ENCODE results near the gene TFR2.

TFR2 gene

DNA sequence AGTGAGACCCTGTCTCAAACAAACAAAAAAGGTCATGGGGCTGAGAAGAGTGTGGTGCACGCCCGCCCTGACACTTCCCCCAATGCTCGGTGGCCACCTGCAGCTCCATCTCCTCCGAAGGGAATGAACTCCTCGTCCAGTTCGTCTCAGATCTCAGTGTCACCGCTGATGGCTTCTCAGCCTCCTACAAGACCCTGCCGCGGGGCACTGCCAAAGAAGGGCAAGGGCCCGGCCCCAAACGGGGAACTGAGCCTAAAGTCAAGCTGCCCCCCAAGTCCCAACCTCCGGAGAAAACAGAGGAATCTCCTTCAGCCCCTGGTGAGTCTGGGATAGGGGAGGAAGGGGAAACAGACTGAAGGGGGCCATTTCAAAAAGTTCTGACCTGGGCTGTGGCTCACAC lies 35.0 kb downstream of the TFR2 start:
- no peak overlapping the region for H3K4me2 ChIP-seq (ENCODE audit: low read length)
- H4K12ac ChIP-seq (ENCODE audit: low read depth, low read length): no peak overlapping the region
- H2BK120ac ChIP-seq (ENCODE audit: insufficient read depth, low read length, poor library complexity): no peak overlapping the region
- H3K27me3 ChIP-seq (ENCODE audit: insufficient read depth, low read length): no peaks in the 10 kb centered on the region
- no peak for DNase-seq
- no peak overlapping the region for H4K91ac ChIP-seq (ENCODE audit: low read depth, low read length)
- no peak overlapping the region for H3K23ac ChIP-seq (ENCODE audit: low read length)
- WGBS (ENCODE audit: extremely low coverage, insufficient coverage, insufficient read length): no CpG with 5 or more reads among the region's 12 CpGs
- H2BK5ac ChIP-seq (ENCODE audit: low read depth, low read length, poor library complexity): no peak overlapping the region
- no peak overlapping the region for H2BK12ac ChIP-seq (ENCODE audit: low read length)
- no peak overlapping the region for H3K9ac ChIP-seq (ENCODE audit: low read length)
- no peak overlapping the region for H2AK5ac ChIP-seq (ENCODE audit: low read length)
- no peak overlapping the region for H3K4ac ChIP-seq (ENCODE audit: low read depth, low read length)
- peaks cover 2 to 3% of the 10 kb centered on the region in 2 experiments for H3K36me3 ChIP-seq (ENCODE audit: control insufficient read depth in 1 of 2, insufficient read depth in 2 of 2, low read length in 2 of 2)
- no peak overlapping the region for H3K14ac ChIP-seq (ENCODE audit: low read length)
- no peaks in the 10 kb centered on the region for H3K9me3 ChIP-seq (ENCODE audit: insufficient read depth, low read depth, low read length)
- H3K79me1 ChIP-seq (ENCODE audit: low read length): peaks cover 17% of the 10 kb centered on the region
- H3K4me1 ChIP-seq (ENCODE audit: control insufficient read depth in 1 of 2, insufficient read depth in 2 of 2, low read length in 2 of 2): peaks cover 20 to 34% of the 10 kb centered on the region in 2 experiments
- no peak overlapping the region for H3K27ac ChIP-seq (ENCODE audit: low read depth, low read length)
- no peak overlapping the region for H3K4me3 ChIP-seq (ENCODE audit: low read depth, low read length)
- no peak overlapping the region for H2AFZ ChIP-seq (ENCODE audit: insufficient read depth, low read length, poor library complexity)
- H3K79me2 ChIP-seq (ENCODE audit: control insufficient read depth, insufficient read depth, low read length, poor library complexity): no peaks in the 10 kb centered on the region
- no peak overlapping the region for H4K8ac ChIP-seq (ENCODE audit: low read depth, low read length)
- H3K18ac ChIP-seq (ENCODE audit: low read length): no peak overlapping the region

DNA sequence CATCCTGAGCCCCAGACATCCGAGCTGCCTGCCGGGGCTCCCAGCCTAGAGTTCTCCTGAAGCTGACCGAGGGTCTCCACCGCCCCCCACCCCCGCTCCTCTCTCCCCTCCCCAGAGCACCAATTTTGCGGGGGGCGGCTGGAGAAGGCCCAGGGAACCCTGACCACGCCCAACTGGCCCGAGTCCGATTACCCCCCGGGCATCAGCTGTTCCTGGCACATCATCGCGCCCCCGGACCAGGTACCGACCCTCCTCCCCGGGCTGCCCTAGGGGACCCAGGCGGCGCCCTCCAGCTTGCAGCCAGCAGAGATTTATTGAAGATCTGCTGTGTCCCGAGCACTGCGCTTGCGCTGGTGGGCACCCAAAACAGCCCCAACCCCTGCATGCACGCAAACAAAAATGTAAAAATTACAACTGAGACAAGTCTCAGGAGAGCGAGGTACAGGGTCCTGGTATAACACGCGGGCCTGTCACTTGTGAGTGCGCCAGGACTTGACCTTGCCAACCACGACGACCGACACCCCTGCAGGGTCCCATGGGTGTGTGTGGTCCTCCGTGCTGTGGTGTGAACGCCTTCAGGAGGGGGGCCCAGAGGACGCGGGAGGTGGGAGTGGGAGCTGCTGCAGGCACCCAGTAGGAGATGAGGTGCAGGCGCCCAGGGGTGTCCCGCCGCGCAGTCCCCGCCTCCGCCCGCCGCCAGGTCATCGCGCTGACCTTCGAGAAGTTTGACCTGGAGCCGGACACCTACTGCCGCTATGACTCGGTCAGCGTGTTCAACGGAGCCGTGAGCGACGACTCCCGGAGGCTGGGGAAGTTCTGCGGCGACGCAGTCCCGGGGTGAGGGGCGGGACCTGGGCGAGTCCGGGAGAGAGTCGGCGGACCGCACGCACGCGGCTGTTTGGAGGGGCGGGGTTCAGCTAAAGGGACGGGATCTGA lies 36.1 kb downstream of the TFR2 start:
- Histone ChIP-seq H3K4ac (ENCODE audit: low read depth, low read length) (no peak overlapping the region), H3K4me1 (ENCODE audit: control insufficient read depth in 1 of 2, insufficient read depth in 2 of 2, low read length in 2 of 2) (peaks cover 20 to 34% of the 10 kb centered on the region in 2 experiments), H3K4me3 (ENCODE audit: low read depth, low read length) (peak overlapping the region; percentile 65), H2BK120ac (ENCODE audit: insufficient read depth, low read length, poor library complexity) (peak overlapping the region; percentile 57), H3K9ac (ENCODE audit: low read length) (no peak overlapping the region), H3K4me2 (ENCODE audit: low read length) (peak overlapping the region; percentile 97), H3K23ac (ENCODE audit: low read length) (no peak overlapping the region), H2BK5ac (ENCODE audit: low read depth, low read length, poor library complexity) (no peak overlapping the region), H3K27ac (ENCODE audit: low read depth, low read length) (no peak overlapping the region), H3K36me3 (ENCODE audit: control insufficient read depth in 1 of 2, insufficient read depth in 2 of 2, low read length in 2 of 2) (peaks cover 2 to 3% of the 10 kb centered on the region in 2 experiments), H3K14ac (ENCODE audit: low read length) (peak overlapping the region; percentile 57), H4K12ac (ENCODE audit: low read depth, low read length) (peak overlapping the region; percentile 55), H3K18ac (ENCODE audit: low read length) (peak overlapping the region; percentile 85), H4K91ac (ENCODE audit: low read depth, low read length) (no peak overlapping the region), H3K27me3 (ENCODE audit: insufficient read depth, low read length) (no peaks in the 10 kb centered on the region), H2AK5ac (ENCODE audit: low read length) (no peak overlapping the region), H3K9me3 (ENCODE audit: insufficient read depth, low read depth, low read length) (no peaks in the 10 kb centered on the region), H2AFZ (ENCODE audit: insufficient read depth, low read length, poor library complexity) (peak overlapping the region; percentile 32), H2BK12ac (ENCODE audit: low read length) (no peak overlapping the region), H3K79me1 (ENCODE audit: low read length) (peaks cover 17% of the 10 kb centered on the region), H4K8ac (ENCODE audit: low read depth, low read length) (peak overlapping the region; percentile 88), H3K79me2 (ENCODE audit: control insufficient read depth, insufficient read depth, low read length, poor library complexity) (no peaks in the 10 kb centered on the region)
- peak; percentile 29 to 47 for DNase-seq
- no CpG with 5 or more reads among the region's 68 CpGs for WGBS (ENCODE audit: extremely low coverage, insufficient coverage, insufficient read length)

DNA sequence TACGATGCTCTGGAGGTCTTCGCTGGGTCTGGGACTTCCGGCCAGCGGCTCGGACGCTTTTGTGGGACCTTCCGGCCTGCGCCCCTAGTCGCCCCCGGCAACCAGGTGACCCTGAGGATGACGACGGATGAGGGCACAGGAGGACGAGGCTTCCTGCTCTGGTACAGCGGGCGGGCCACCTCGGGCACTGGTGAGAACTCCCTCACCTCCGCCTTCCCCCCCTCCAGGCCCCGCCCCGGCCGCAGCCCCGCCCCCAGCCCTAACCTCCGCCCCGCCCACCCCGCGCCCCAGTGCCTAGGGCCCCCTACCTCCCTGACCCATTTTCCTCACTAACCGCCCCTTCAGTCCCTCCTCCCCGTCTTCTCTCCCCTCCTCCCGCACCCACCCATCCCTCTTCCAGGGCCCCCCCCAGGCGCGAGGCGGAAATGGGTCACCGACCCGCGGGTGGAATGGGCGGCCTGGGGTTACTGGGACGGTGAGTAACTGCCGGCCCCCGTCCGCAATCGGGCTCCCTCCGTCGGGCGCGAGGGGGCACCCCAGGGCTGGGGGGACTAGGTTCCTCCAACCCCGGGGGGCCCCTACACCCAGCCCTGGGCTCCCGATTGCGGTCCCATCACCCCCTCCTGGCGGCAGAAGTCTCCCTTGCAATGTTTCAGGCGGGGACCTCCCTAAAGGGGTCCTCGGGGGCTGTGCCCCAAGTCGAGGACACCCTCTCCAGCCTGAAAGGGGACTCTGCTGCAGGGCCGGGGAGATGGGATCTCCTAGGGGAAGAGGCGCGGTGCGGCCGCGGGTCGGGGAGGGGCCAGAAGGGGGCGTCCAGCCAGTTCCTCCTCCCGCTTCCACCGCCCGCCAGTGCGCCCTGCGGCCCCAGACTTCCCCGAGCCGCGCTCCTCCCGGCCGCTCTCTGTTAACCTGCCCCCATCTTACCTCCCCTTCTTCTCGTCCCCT lies 37.0 kb downstream of the TFR2 start:
- Histone ChIP-seq H3K79me1 (ENCODE audit: low read length) (peaks cover 17% of the 10 kb centered on the region), H2BK5ac (ENCODE audit: low read depth, low read length, poor library complexity) (peak overlapping the region; percentile 56), H4K12ac (ENCODE audit: low read depth, low read length) (peak overlapping the region; percentile 34), H3K27me3 (ENCODE audit: insufficient read depth, low read length) (no peaks in the 10 kb centered on the region), H3K79me2 (ENCODE audit: control insufficient read depth, insufficient read depth, low read length, poor library complexity) (no peaks in the 10 kb centered on the region), H2AK5ac (ENCODE audit: low read length) (no peak overlapping the region), H4K91ac (ENCODE audit: low read depth, low read length) (peak overlapping the region; percentile 87), H3K14ac (ENCODE audit: low read length) (peak overlapping the region; percentile 61), H3K27ac (ENCODE audit: low read depth, low read length) (peak overlapping the region; percentile 48), H3K4me3 (ENCODE audit: low read depth, low read length) (peak overlapping the region; percentile 65), H3K9ac (ENCODE audit: low read length) (peak overlapping the region; percentile 68), H3K4ac (ENCODE audit: low read depth, low read length) (peak overlapping the region; percentile 53), H3K36me3 (ENCODE audit: control insufficient read depth in 1 of 2, insufficient read depth in 2 of 2, low read length in 2 of 2) (peaks cover 2 to 3% of the 10 kb centered on the region in 2 experiments), H3K4me2 (ENCODE audit: low read length) (peak overlapping the region; percentile 97), H2BK12ac (ENCODE audit: low read length) (no peak overlapping the region), H3K18ac (ENCODE audit: low read length) (peak overlapping the region; percentile 85), H2AFZ (ENCODE audit: insufficient read depth, low read length, poor library complexity) (peak overlapping the region; percentile 32), H3K9me3 (ENCODE audit: insufficient read depth, low read depth, low read length) (no peaks in the 10 kb centered on the region), H3K4me1 (ENCODE audit: control insufficient read depth in 1 of 2, insufficient read depth in 2 of 2, low read length in 2 of 2) (peaks cover 20 to 34% of the 10 kb centered on the region in 2 experiments), H3K23ac (ENCODE audit: low read length) (no peak overlapping the region), H4K8ac (ENCODE audit: low read depth, low read length) (peak overlapping the region; percentile 88), H2BK120ac (ENCODE audit: insufficient read depth, low read length, poor library complexity) (peak overlapping the region; percentile 57)
- WGBS (ENCODE audit: extremely low coverage, insufficient coverage, insufficient read length): no CpG with 5 or more reads among the region's 70 CpGs
- peak; percentile 60 to 73 for DNase-seq

DNA sequence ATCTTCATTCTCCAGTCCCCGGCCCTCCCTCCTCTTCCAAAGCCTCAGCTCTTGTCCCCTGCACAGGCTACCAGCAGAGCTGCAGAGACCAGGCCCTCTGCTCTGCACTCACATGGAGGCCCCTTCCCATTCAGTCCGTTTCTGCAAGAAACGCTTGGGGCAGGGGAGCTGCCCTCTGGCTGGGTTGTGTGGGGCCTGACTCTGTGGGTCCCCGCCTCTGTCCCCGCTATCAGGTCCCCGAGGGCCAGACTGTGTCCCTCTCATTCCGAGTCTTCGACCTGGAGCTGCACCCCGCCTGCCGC lies 37.7 kb downstream of the TFR2 start:
- H3K18ac ChIP-seq (ENCODE audit: low read length): peak overlapping the region; percentile 28
- no peak overlapping the region for H3K9ac ChIP-seq (ENCODE audit: low read length)
- peak in 1 of 2 donors; percentile 19 for DNase-seq
- no peaks in the 10 kb centered on the region for H3K27me3 ChIP-seq (ENCODE audit: insufficient read depth, low read length)
- H3K4me2 ChIP-seq (ENCODE audit: low read length): peak overlapping the region; percentile 65
- H3K4me3 ChIP-seq (ENCODE audit: low read depth, low read length): peak overlapping the region; percentile 57
- H3K36me3 ChIP-seq (ENCODE audit: control insufficient read depth in 1 of 2, insufficient read depth in 2 of 2, low read length in 2 of 2): peaks cover 2 to 3% of the 10 kb centered on the region in 2 experiments
- no peaks in the 10 kb centered on the region for H3K9me3 ChIP-seq (ENCODE audit: insufficient read depth, low read depth, low read length)
- H4K12ac ChIP-seq (ENCODE audit: low read depth, low read length): peak overlapping the region; percentile 33
- no peak overlapping the region for H2AK5ac ChIP-seq (ENCODE audit: low read length)
- peak overlapping the region; percentile 69 for H4K8ac ChIP-seq (ENCODE audit: low read depth, low read length)
- peaks cover 17% of the 10 kb centered on the region for H3K79me1 ChIP-seq (ENCODE audit: low read length)
- peaks cover 20 to 34% of the 10 kb centered on the region in 2 experiments for H3K4me1 ChIP-seq (ENCODE audit: control insufficient read depth in 1 of 2, insufficient read depth in 2 of 2, low read length in 2 of 2)
- H3K14ac ChIP-seq (ENCODE audit: low read length): peak overlapping the region; percentile 5
- no peaks in the 10 kb centered on the region for H3K79me2 ChIP-seq (ENCODE audit: control insufficient read depth, insufficient read depth, low read length, poor library complexity)
- H2BK120ac ChIP-seq (ENCODE audit: insufficient read depth, low read length, poor library complexity): peak overlapping the region; percentile 2
- H4K91ac ChIP-seq (ENCODE audit: low read depth, low read length): peak overlapping the region; percentile 45
- H3K4ac ChIP-seq (ENCODE audit: low read depth, low read length): peak overlapping the region; percentile 22
- peak overlapping the region; percentile 24 for H2AFZ ChIP-seq (ENCODE audit: insufficient read depth, low read length, poor library complexity)
- WGBS (ENCODE audit: extremely low coverage, insufficient coverage, insufficient read length): no CpG with 5 or more reads among the region's 10 CpGs
- H2BK5ac ChIP-seq (ENCODE audit: low read depth, low read length, poor library complexity): no peak overlapping the region
- no peak overlapping the region for H2BK12ac ChIP-seq (ENCODE audit: low read length)
- H3K27ac ChIP-seq (ENCODE audit: low read depth, low read length): peak overlapping the region; percentile 31
- no peak overlapping the region for H3K23ac ChIP-seq (ENCODE audit: low read length)

Measured in trophoblast cell (in vitro differentiated cells and primary cell).